SK-N-SH treated with all-trans-retinoic acid at 6 μM for 48 hours (cell line): Measurements from ENCODE around the gene MYO1A.

Experiments used
- ARNTL ChIP-seq: fragments of 450-650 bp; formaldehyde crosslinking; IDR thresholded peaks from 2 replicates; pipeline ENCODE4 v1.5.0; 2020; ENCODE audit warnings: low read depth, mild to moderate bottlenecking, moderate library complexity, borderline replicate concordance
- ESRRG ChIP-seq: fragments of 250-450 bp; sonication (Bioruptor Pico); IDR thresholded peaks from 2 replicates; pipeline ENCODE4 v1.6.1; 2021; ENCODE audit warnings: mild to moderate bottlenecking
- GLIS3 ChIP-seq: fragments of 250-450 bp; sonication (Bioruptor Pico); IDR thresholded peaks from 2 replicates; pipeline ENCODE4 v1.5.0; 2020; ENCODE audit warnings: mild to moderate bottlenecking, moderate library complexity
- ISL1 ChIP-seq: fragments of 250-450 bp; sonication (Bioruptor Pico); IDR thresholded peaks from 2 replicates; pipeline ENCODE4 v2.1.2; 2022; ENCODE audit warnings: mild to moderate bottlenecking, moderate library complexity
- OSR1 ChIP-seq: fragments of 250-450 bp; sonication (Bioruptor Pico); IDR thresholded peaks from 2 replicates; pipeline ENCODE4 v1.8.0; 2022; ENCODE audit warnings: moderate library complexity, mild to moderate bottlenecking, inconsistent platforms
- TCF4 ChIP-seq: fragments of 250-450 bp; sonication (Bioruptor Pico); IDR thresholded peaks from 2 replicates; pipeline ENCODE4 v1.8.0; 2021; ENCODE audit warnings: mild to moderate bottlenecking, moderate library complexity, borderline replicate concordance
- ZC3H10 ChIP-seq: fragments of 250-450 bp; sonication (Bioruptor Pico); IDR thresholded peaks from 2 replicates; pipeline ENCODE4 v1.5.1; 2021; ENCODE audit warnings: mild to moderate bottlenecking, moderate library complexity
- TF ChIP-seq, protein P1 (sequence below): fragments of 250-450 bp; sonication (Bioruptor Pico); IDR thresholded peaks from 2 replicates; pipeline ENCODE4 v1.8.0; 2020; ENCODE audit warnings: mild to moderate bottlenecking, moderate library complexity, borderline replicate concordance
- TF ChIP-seq, protein P2 (sequence below): fragments of 250-450 bp; sonication (Bioruptor Pico); IDR thresholded peaks from 2 replicates; pipeline ENCODE4 v1.5.1; 2020; ENCODE audit warnings: low read depth, mild to moderate bottlenecking, moderate library complexity
- TF ChIP-seq, protein P3 (sequence below): fragments of 250-450 bp; sonication (Bioruptor Pico); IDR thresholded peaks from 2 replicates; pipeline ENCODE4 v1.5.1; 2021; ENCODE audit warnings: mild to moderate bottlenecking, moderate library complexity

DNA sequence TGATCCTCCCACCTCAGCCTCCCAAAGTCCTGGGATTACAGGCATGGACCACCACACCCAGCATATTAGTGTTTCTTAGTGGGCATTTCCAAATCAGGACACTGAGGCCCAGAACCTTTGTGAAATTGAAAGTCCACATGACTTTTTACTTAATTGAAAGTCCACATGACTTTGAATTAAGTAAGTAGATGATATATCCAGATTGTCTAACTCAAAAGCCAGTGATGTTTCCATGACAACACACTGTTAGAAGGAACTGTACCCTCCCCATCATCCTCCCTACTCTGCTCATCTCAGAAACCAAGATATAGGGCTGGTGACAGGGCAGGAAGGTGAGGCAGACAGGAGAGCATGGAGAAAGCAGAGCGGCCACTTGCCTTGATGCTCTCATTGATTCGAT lies 7.2 kb downstream of the MYO1A start:
- TF ChIP-seq ESRRG (CRISPR knock-in tag), result no peak
- TF ChIP-seq, protein P1, sequence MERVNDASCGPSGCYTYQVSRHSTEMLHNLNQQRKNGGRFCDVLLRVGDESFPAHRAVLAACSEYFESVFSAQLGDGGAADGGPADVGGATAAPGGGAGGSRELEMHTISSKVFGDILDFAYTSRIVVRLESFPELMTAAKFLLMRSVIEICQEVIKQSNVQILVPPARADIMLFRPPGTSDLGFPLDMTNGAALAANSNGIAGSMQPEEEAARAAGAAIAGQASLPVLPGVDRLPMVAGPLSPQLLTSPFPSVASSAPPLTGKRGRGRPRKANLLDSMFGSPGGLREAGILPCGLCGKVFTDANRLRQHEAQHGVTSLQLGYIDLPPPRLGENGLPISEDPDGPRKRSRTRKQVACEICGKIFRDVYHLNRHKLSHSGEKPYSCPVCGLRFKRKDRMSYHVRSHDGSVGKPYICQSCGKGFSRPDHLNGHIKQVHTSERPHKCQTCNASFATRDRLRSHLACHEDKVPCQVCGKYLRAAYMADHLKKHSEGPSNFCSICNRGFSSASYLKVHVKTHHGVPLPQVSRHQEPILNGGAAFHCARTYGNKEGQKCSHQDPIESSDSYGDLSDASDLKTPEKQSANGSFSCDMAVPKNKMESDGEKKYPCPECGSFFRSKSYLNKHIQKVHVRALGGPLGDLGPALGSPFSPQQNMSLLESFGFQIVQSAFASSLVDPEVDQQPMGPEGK (CRISPR knock-in tag), result no peak
- TF ChIP-seq TCF4 (CRISPR knock-in tag), result no peak
- TF ChIP-seq, protein P2, sequence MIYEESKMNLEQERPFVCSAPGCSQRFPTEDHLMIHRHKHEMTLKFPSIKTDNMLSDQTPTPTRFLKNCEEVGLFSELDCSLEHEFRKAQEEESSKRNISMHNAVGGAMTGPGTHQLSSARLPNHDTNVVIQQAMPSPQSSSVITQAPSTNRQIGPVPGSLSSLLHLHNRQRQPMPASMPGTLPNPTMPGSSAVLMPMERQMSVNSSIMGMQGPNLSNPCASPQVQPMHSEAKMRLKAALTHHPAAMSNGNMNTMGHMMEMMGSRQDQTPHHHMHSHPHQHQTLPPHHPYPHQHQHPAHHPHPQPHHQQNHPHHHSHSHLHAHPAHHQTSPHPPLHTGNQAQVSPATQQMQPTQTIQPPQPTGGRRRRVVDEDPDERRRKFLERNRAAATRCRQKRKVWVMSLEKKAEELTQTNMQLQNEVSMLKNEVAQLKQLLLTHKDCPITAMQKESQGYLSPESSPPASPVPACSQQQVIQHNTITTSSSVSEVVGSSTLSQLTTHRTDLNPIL, result no peak
- no peak for TF ChIP-seq ARNTL (CRISPR knock-in tag)
- no peak for TF ChIP-seq GLIS3 (CRISPR knock-in tag)
- TF ChIP-seq, protein P3, sequence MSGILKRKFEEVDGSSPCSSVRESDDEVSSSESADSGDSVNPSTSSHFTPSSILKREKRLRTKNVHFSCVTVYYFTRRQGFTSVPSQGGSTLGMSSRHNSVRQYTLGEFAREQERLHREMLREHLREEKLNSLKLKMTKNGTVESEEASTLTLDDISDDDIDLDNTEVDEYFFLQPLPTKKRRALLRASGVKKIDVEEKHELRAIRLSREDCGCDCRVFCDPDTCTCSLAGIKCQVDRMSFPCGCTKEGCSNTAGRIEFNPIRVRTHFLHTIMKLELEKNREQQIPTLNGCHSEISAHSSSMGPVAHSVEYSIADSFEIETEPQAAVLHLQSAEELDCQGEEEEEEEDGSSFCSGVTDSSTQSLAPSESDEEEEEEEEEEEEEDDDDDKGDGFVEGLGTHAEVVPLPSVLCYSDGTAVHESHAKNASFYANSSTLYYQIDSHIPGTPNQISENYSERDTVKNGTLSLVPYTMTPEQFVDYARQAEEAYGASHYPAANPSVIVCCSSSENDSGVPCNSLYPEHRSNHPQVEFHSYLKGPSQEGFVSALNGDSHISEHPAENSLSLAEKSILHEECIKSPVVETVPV (CRISPR knock-in tag), result no peak
- no peak for TF ChIP-seq OSR1 (CRISPR knock-in tag)
- TF ChIP-seq ZC3H10 (CRISPR knock-in tag), result no peak
- no peak for TF ChIP-seq ISL1 (CRISPR knock-in tag)
